HG02938 (cell line): ENCODE data around the gene ESPL1.

Source experiments
- ATAC-seq: cut with Tn5 transposase; IDR thresholded peaks from one replicate; pipeline ENCODE4 v1.9.1; 2021; ENCODE audit warnings: mild to moderate bottlenecking, moderate library complexity; ENCODE audit not compliant: unreplicated experiment

ESPL1 gene

DNA sequence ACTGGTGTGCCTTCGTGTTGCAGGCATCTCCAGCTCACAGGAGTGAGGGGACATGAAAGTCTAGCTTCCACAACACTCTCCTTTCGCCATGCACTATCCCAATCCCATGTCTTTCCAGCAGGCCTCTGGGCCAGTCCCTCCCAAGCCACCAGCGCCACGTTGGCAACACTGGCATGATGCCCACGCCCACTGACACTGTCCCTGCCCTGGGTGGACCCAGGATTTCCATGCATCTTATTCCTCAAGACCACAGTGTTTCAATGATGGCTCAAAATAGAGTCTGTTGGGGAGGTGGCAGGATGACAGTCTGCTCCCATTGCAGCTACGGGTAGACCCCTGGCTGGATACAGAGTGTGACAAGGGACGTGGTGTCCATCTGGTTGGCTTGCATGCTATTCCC, 65.7 kb downstream of the ESPL1 start:
- ATAC-seq, result no peak

DNA sequence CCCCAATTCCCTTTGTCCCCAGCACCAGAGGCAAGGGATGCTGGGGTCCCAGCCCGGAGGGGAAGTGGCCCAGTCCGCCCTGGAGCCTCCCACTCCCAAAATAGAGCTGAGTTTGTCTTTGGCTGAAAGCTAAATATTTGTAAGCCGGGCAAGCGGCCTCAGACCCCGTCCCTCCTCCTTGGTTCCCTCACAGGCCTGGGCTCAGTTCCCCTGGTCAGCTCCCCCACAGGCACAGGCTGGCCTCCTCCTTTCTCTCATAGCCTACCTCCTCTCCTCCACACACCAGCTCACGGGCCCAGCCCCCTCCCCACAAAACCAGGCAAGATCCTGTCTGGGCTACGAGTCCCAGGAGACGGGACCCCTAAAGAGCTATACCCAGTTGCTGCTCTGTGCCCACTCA, 66.7 kb downstream of the ESPL1 start:
- ATAC-seq, result no peak

DNA sequence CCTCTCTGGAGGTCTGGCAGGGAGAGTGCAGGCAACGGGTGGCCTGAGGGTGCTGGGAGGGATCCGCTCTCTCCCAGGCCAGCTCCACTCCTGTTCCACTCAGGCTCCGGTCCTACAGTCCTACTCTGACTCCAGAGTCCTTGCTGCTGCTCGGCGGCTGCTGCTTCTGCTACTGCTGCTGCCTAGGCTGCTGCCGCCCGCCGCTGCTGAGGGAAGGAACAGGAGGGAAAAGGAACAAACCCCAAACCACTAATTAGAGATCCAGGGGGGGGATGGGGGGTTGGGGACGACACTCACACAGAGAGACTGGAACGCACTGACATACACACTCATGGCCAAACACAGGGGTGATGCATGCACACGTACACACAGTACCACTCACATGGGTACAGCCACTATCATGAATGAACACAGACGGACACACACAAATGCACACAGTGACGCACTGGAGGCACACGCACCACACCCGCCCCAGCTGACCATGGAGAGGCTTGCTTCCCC, 68.1 kb downstream of the ESPL1 start, which contains the start of gene SP7:
TSS of gene SP7 (minus strand) at position 174 of the 501 bp plus-strand sequence. CDS start 708 bp downstream, outside the sequence.
- no peak for ATAC-seq

DNA sequence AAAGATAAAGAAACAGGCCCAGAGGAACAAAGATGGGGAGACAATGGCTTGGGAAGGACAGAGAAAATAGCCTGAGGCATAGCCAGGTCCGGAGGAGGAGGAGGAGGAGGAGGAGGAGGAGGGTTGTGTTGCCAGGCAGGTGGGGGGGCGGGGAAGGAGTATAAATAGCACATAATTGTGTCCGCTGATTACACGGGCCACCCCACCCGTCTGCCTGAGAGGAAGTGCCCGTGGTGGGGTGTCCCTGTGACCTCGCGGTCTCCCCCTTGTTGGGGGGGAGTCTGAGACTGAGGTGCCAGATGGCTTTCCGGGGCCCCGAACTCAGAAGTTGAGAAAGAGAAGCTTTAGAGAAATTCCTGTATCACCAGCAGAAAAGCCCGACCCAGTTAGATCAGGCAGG, 69.9 kb downstream of the ESPL1 start:
- ATAC-seq, result no peak

DNA sequence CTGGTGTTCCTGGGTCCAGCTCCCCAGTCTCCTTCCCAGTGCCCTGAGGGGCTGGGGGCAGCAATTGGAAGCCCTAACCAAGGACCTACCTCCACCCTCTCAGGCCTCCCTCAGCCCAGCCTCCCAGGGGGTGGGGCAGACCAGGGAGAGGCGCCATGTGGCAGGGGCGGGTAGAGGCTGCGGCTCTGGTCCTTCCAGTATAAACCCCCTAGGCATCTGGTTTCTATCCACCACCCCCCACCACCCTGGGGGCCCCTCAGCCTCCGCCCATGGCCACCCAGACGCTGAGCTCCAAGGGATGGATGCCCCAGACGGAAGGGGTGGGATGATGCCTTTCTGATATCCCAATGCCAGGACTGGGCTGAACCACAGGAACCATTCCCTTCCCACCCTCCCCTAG, 70.8 kb downstream of the ESPL1 start:
- no peak for ATAC-seq

DNA sequence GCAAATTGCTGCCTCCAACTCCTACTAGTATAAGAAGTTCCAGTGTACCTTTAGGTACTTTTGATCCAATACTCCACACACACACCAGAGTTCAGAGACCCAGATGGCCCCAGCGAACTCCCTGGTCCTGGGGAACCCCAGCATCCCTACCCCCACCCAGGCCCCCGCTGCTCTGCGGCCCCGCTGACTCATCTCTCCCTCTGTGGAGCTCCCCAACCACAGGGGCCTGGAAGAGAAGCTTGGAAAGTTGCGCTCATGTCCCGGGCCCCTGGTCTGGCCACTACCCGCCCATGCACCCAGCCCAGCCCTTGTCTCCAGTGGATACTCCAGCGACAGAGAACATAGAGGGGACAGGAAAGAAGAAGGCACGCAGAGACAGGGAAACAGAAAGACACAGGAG, 72.3 kb downstream of the ESPL1 start:
- no peak for ATAC-seq
